PC-9 (cell line): ENCODE data around the gene METTL17. TPM values are rescaled to one million over a fixed set of nuclear protein-coding genes. Genes with fewer than 3 reads are reported as not detected.

ENCODE experiments used
- BruUV-seq: library from RNA; stranded (reverse); fragments of 400-500 nt; replicated peaks from 2 replicates; lab custom pipeline; 2021; lab: Mats Ljungman, UMichigan
- CTCF ChIA-PET: fragments of 300-600 bp; sonication (Branson Sonifier 250); formaldehyde crosslinking; loops from one replicate; lab custom pipeline; 2022; ENCODE audit warnings: antibody characterized with exemption; lab: Charles Lee
- POLR2A ChIA-PET: fragments of 300-600 bp; sonication (Branson Sonifier 250); formaldehyde crosslinking; loops from one replicate; lab custom pipeline; 2022; ENCODE audit warnings: antibody characterized with exemption; ENCODE audit not compliant: unreplicated experiment; lab: Charles Lee
- DNase-seq, 2 experiments: peaks; one replicate each; pipeline versions ENCODE4 v3.0.0 to v3.0.0-alpha.2; 2015 to 2022; ENCODE audit warnings: mixed read lengths in 1 of 2
- H2AFZ ChIP-seq: fragments of 200-600 bp; sonication (generic); 2 replicates; pipeline ENCODE4 v1.8.1; 2017; ENCODE audit warnings: antibody characterized with exemption
- H3F3A ChIP-seq: fragments of 200-600 bp; sonication (generic); 2 replicates; pipeline ENCODE4 v1.8.1; 2017; ENCODE audit warnings: antibody characterized with exemption, mild to moderate bottlenecking, low read depth; ENCODE audit not compliant: insufficient read depth
- H3K27ac ChIP-seq: fragments of 200-600 bp; sonication (generic); 2 replicates; pipeline ENCODE4 v1.6.1; 2016; ENCODE audit warnings: mixed run types
- H3K27me3 ChIP-seq: fragments of 200-600 bp; sonication (generic); 2 replicates; pipeline ENCODE4 v1.6.1; 2016; ENCODE audit warnings: low read depth, mixed run types; ENCODE audit not compliant: insufficient read depth
- H3K36me3 ChIP-seq: fragments of 200-600 bp; sonication (generic); 2 replicates; pipeline ENCODE4 v1.6.1; 2016; ENCODE audit warnings: low read depth, mixed run types
- H3K4me1 ChIP-seq: fragments of 200-600 bp; sonication (generic); replicated peaks from 2 replicates; pipeline ENCODE4 v1.6.1; 2016; ENCODE audit warnings: mixed run types; ENCODE audit not compliant: insufficient read depth
- H3K4me2 ChIP-seq: fragments of 200-600 bp; sonication (generic); 2 replicates; pipeline ENCODE4 v1.6.1; 2017; ENCODE audit warnings: mixed run types
- H3K4me3 ChIP-seq: fragments of 200-600 bp; sonication (generic); 2 replicates; pipeline ENCODE4 v1.6.1; 2016; ENCODE audit warnings: mixed run types
- H3K79me2 ChIP-seq: fragments of 200-600 bp; sonication (generic); 2 replicates; pipeline ENCODE4 v1.6.1; 2017; ENCODE audit warnings: low read depth, mixed run types
- H3K9me2 ChIP-seq: fragments of 200-600 bp; sonication (generic); 2 replicates; pipeline ENCODE4 v1.8.1; 2017; ENCODE audit warnings: mild to moderate bottlenecking; ENCODE audit not compliant: insufficient read depth
- H3K9me3 ChIP-seq: fragments of 200-600 bp; sonication (generic); 2 replicates; pipeline ENCODE4 v1.8.1; 2016; ENCODE audit warnings: low read depth; ENCODE audit not compliant: insufficient read depth
- H4K20me1 ChIP-seq: fragments of 200-600 bp; sonication (generic); 2 replicates; pipeline ENCODE4 v1.8.1; 2017; ENCODE audit not compliant: insufficient read depth
- EZH2 ChIP-seq: fragments of 200-600 bp; sonication (generic); IDR thresholded peaks from 2 replicates; pipeline ENCODE4 v1.8.0; 2017; ENCODE audit warnings: antibody characterized with exemption, low read depth
- intact Hi-C: fragments of 100-400 bp; cut with micrococcal nuclease; formaldehyde crosslinking; loops from one replicate; pipeline ENCODE4 v1.10.0; 2022; ENCODE audit not compliant: unreplicated experiment
- total RNA-seq: library from RNA; stranded (reverse); gene quantifications from 2 replicates; pipeline ENCODE4 v1.2.3, GENCODE V29; 2021
- TF ChIP-seq, protein P1 (sequence below): fragments of 200-600 bp; sonication (generic); conservative IDR thresholded peaks from 2 replicates; pipeline ENCODE4 v1.6.1; 2017; ENCODE audit warnings: mixed run types, antibody characterized with exemption, mild to moderate bottlenecking, moderate library complexity

METTL17 gene
- total RNA-seq, 1 experiment from 2014 or later = 51.2 TPM

DNA sequence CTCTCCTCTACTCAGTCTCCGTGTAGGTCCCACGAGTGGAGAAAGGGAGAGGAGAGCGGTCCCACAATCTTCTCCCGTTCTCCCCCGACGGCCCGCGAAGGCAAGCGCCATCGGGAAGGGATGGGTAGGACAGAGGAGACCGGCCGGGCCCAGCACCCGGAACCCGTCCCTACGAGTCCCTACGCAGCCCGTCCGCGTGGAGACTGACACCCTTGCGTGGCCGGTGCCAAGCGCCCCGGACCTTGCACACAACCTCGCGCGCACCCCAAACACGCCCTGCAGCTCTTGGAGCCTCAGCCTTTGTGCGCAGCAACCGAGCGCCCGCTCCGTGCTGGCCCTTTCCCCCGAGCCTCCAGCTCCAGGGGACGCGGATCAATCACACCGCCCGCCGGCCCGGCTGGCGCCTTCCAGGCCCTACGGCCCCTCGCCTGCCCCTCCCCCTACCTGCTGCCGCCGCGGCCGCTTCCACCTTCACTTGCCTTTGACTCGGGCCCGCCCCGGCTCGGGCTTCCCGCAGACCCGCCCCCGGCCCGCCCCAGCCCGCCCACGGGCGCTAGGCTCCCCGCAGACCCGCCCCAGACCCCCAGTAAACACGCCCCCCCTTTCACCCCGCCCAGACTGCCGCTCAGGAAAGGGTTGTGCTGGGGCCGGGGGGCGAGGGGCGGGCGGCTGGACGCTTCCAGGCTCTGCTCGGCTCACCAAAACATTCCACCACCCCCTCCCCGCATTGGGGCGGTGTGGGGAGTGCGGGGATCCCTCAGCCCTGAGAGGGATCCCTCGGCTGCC lies 35.0 kb downstream of the METTL17 start, which contains the start of gene NDRG2:
Gene NDRG2 (minus strand): TSS at position 477 of the 786 bp plus-strand sequence. CDS start 1,746 bp downstream, outside the sequence.
- Histone ChIP-seq H3K79me2 (no peaks in the 10 kb centered on the region), H3K4me1 (0 out of 2 replicates have a peak, but pooled peaks cover 6% of the 10 kb centered on the region), H3K9me3 (no peaks in the 10 kb centered on the region), H3K4me2 (peak within 1 kb of the TSS; percentile 74), H3K9me2 (no peaks in the 10 kb centered on the region), H4K20me1 (no peaks in the 10 kb centered on the region), H3K36me3 (no peaks in the 10 kb centered on the region), H2AFZ (peak within 1 kb of the TSS; percentile 79), H3K27ac (no peak within 1 kb of the TSS), H3K4me3 (peak within 1 kb of the TSS; percentile 59), H3K27me3 (no peaks in the 10 kb centered on the region), H3F3A (no peaks in the 10 kb centered on the region)
- ChIA-PET POLR2A (no interaction called here), CTCF (no interaction called here)
- intact Hi-C loops = no loop called here
- DNase-seq = peak in 1 of 2 experiments; percentile 56
- TF ChIP-seq, protein P1, sequence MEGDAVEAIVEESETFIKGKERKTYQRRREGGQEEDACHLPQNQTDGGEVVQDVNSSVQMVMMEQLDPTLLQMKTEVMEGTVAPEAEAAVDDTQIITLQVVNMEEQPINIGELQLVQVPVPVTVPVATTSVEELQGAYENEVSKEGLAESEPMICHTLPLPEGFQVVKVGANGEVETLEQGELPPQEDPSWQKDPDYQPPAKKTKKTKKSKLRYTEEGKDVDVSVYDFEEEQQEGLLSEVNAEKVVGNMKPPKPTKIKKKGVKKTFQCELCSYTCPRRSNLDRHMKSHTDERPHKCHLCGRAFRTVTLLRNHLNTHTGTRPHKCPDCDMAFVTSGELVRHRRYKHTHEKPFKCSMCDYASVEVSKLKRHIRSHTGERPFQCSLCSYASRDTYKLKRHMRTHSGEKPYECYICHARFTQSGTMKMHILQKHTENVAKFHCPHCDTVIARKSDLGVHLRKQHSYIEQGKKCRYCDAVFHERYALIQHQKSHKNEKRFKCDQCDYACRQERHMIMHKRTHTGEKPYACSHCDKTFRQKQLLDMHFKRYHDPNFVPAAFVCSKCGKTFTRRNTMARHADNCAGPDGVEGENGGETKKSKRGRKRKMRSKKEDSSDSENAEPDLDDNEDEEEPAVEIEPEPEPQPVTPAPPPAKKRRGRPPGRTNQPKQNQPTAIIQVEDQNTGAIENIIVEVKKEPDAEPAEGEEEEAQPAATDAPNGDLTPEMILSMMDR = no peak
- TF ChIP-seq EZH2 = no peak
- no TSS peak for BruUV-seq

DNA sequence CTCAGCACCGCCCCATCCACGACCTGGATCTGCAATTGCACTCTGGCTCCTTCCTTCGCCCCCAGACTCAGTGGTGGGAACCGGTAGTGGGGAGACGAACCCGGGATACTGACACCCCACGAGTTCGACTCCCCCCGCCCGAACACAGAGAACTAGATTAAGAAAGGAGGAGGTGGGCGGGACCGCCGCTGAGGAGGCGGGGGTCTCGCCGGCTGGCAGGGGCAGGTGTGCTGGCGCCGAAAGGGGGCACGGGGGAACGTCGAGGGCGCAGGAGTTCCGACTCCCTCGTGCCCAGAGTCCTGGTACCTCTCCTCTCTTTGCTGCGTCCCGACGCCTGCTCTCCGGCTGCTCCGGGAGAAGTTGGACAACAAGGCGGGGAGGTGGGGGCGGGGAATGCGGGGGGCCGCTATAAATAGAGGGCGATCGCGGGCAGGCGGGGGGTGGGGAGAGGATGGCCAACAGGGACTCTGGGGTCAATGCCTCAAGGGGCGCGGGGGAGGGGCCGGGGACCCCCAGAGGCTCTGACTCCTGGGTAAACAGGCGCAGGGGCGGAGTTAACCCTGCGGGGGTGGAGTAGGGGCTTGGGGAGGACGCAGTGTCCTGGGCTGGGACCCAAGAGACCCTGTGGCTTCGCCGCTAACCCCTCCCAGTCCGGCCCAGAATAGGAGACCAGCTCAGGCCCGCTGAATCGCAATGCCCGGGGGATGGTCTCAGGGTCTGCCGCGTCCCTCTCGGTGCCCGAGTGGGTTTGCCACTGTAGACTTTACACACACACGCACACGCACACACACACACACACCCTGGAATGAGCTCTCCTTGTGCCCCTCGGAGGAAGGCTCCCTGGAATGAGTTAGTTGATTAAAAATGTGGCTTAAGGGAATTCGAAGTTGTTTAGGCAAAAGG lies 35.8 kb downstream of the METTL17 start:
- no TSS peak for BruUV-seq
- H3K27me3 ChIP-seq = no peaks in the 10 kb centered on the region
- no peaks in the 10 kb centered on the region for H4K20me1 ChIP-seq
- peak overlapping the region; percentile 69; the same call in 1 of the 2 replicates for H2AFZ ChIP-seq
- no peaks in the 10 kb centered on the region for H3K79me2 ChIP-seq
- POLR2A ChIA-PET = interaction anchor here (0.6 kb wide), 1 partner anchor 79 kb away, joined by 5 read pairs; no protein-coding TSS in a partner anchor
- CTCF ChIA-PET = no interaction called here
- H3K4me2 ChIP-seq = peak overlapping the region; percentile 74
- no peak overlapping the region for H3K27ac ChIP-seq
- intact Hi-C loops = no loop called here
- no peaks in the 10 kb centered on the region for H3K9me2 ChIP-seq
- 0 out of 2 replicates have a peak, but pooled peaks cover 6% of the 10 kb centered on the region for H3K4me1 ChIP-seq
- H3K9me3 ChIP-seq = no peaks in the 10 kb centered on the region
- H3K36me3 ChIP-seq = no peaks in the 10 kb centered on the region
- peak overlapping the region; percentile 59; the same call in 1 of the 2 replicates for H3K4me3 ChIP-seq
- H3F3A ChIP-seq = no peaks in the 10 kb centered on the region
- TF ChIP-seq, protein P1 = no peak
- TF ChIP-seq EZH2 = no peak
- DNase-seq = no peak

DNA sequence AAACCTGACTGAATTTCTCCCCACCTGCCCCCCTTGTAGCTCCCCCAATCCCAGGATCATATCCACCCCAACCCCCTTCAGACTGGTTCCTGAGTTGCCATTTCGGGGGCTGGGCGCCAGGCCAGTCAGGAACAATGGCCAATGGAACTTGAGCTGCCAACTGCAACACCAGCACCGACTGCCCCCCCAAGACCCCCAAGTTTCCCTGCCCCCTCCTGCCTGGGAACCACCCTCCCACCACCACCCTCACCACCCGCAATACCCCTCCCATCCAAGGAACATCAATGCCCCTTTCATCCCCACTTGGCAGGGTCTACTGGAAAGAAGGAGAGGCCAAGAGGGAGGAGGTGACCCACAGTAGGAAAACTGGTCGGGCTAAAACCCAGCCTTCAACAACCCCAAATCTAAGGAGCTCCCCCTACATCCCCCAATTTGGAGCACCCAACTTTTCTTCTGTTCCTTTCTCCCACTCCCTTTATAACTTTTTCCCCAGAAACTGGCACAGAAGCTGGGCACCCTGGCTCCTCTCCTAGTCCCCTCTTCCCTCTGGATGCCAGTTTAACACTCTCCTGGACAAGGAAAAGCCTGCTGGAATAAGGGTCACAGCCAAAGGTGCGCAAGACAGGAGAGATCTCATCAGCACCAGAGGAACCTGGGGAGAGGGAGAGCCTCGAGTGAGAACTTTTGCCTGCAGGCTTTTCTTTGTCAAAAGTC lies 36.7 kb downstream of the METTL17 start:
- Histone ChIP-seq H3K9me3 (no peaks in the 10 kb centered on the region), H3K36me3 (no peaks in the 10 kb centered on the region), H3K79me2 (no peaks in the 10 kb centered on the region), H3K27ac (no peak overlapping the region), H4K20me1 (no peaks in the 10 kb centered on the region), H3F3A (no peaks in the 10 kb centered on the region), H3K9me2 (no peaks in the 10 kb centered on the region), H3K4me1 (0 out of 2 replicates have a peak, but pooled peaks cover 6% of the 10 kb centered on the region), H3K4me2 (no peak overlapping the region), H3K4me3 (no peak overlapping the region), H2AFZ (no peak overlapping the region), H3K27me3 (no peaks in the 10 kb centered on the region)
- DNase-seq = no peak
- BruUV-seq = no TSS peak
- TF ChIP-seq EZH2 = no peak
- TF ChIP-seq, protein P1 = no peak
- CTCF ChIA-PET = no interaction called here
- POLR2A ChIA-PET = interaction anchor here (0.6 kb wide), 1 partner anchor 79 kb away, joined by 5 read pairs; no protein-coding TSS in a partner anchor
- intact Hi-C loops = no loop called here
